Left colon (tissue), 2 donors: ENCODE results near the gene G3BP2. TPM values are rescaled to one million over a fixed set of nuclear protein-coding genes. Genes with fewer than 3 reads are reported as not detected.
A peak's percentile ranks its signal among the peaks of the same experiment; 100 is the strongest.
"Not testable (repeated sequence)": the region's sequence is repeated elsewhere in the genome, so short reads cannot be mapped to it uniquely, and the experiment has no call there.

Experiments used
- ATAC-seq: fragments of 200-7000 bp; cut with Tn5 transposase; one replicate; pipeline ENCODE4 v1.9.1; 2020; ENCODE audit warnings: mild to moderate bottlenecking, moderate library complexity
- DNase-seq, 2 donors: peaks; one replicate each; pipeline ENCODE4 v3.0.0-alpha.2; 2020
- intact Hi-C, 2 donors: fragments of 100-400 bp; cut with DNase I in 1 of 2; cut with micrococcal nuclease in 1 of 2; formaldehyde crosslinking; loops; one replicate each; pipeline versions ENCODE4 v1.11.2 to v1.14.0; 2022; cut with DNase I, micrococcal nuclease
- total RNA-seq, 2 donors: library from RNA; stranded (reverse); fragmentation: NEBNext Ultra II Directional; extraction: Animal tissue kit (Norgen Biotek cat#: 25700); gene quantifications; one replicate each; pipeline ENCODE4 v1.2.1, GENCODE V29; 2021
- donor health status: DM: no; HTN: no; CAD: no.
- donor health status: DM: yes; HTN: yes; CAD: no.

Gene G3BP2
- total RNA-seq, 2 donors from 2014 or later = 158 to 159 TPM

GRCh38 chr4:75687125-75687524, 13.9 kb upstream of the G3BP2 start:
- intact Hi-C loops, ATAC-seq, DNase-seq: not testable (repeated sequence)

- DNase-seq (no peak), ATAC-seq (no peak)
- intact Hi-C loops = no loop called here
Measured at GRCh38 chr4:75686346-75686745, 13.1 kb upstream of the G3BP2 start.

- no peak for DNase-seq
- intact Hi-C loops = no loop called here
- no peak for ATAC-seq
Measured at GRCh38 chr4:75685546-75686189, 12.5 kb upstream of the G3BP2 start.

GRCh38 chr4:75683482-75684155, 10.4 kb upstream of the G3BP2 start:
- DNase-seq (no peak), ATAC-seq (peak; percentile 79)
- intact Hi-C loops = no loop called here

- DNase-seq (no peak), ATAC-seq (no peak)
- intact Hi-C loops = loop anchor here in 1 of 2 donors (10.0 kb wide), 1 partner anchor 45 kb away; the partner anchor contains the start of gene USO1
Measured at GRCh38 chr4:75679876-75680575, 6.8 kb upstream of the G3BP2 start.

- no peak for ATAC-seq
- intact Hi-C loops = loop anchor here in 1 of 2 donors (10.0 kb wide), 1 partner anchor 46 kb away; the partner anchor contains the start of gene USO1
- no peak for DNase-seq
Measured at GRCh38 chr4:75678965-75679364, 5.8 kb upstream of the G3BP2 start.

- DNase-seq (no peak), ATAC-seq (no peak)
- intact Hi-C loops = loop anchor here in 1 of 2 donors (10.0 kb wide), 1 partner anchor 46 kb away; the partner anchor contains the start of gene USO1
Measured at GRCh38 chr4:75678473-75678872, 5.3 kb upstream of the G3BP2 start.

GRCh38 chr4:75675004-75675531, 1.9 kb upstream of the G3BP2 start:
- intact Hi-C loops = loop anchor here in 1 of 2 donors (10.0 kb wide), 1 partner anchor 50 kb away; the partner anchor contains the start of gene USO1
- no peak for DNase-seq

GRCh38 chr4:75673959-75674328, 733 bp upstream of the G3BP2 start:
- no peak for ATAC-seq
- no peak for DNase-seq
- intact Hi-C loops = loop anchor here in 1 of 2 donors (10.0 kb wide), 1 partner anchor 51 kb away; the partner anchor contains the start of gene USO1

More at GRCh38 chr4:75675004-75675531, 1.9 kb upstream of the G3BP2 start:
- peak; percentile 50 for ATAC-seq

GRCh38 chr4:75672461-75673026, 667 bp downstream of the G3BP2 start:
- peak; percentile 76 to 89 for DNase-seq
- intact Hi-C loops = loop anchor here in 1 of 2 donors (10.0 kb wide), 1 partner anchor 52 kb away; the partner anchor contains the start of gene USO1
- ATAC-seq = peak; percentile 42

- no peak for ATAC-seq
- intact Hi-C loops = loop anchor here in 1 of 2 donors (10.0 kb wide), 1 partner anchor 53 kb away; the partner anchor contains the start of gene USO1
- DNase-seq = no peak
Measured at GRCh38 chr4:75671802-75672421, 1.3 kb downstream of the G3BP2 start.

- no peak for DNase-seq
- intact Hi-C loops = no loop called here
- ATAC-seq = no peak
Measured at GRCh38 chr4:75668596-75668995, 4.6 kb downstream of the G3BP2 start.

GRCh38 chr4:75667636-75668035, 5.6 kb downstream of the G3BP2 start:
- intact Hi-C loops, DNase-seq, ATAC-seq: not testable (repeated sequence)

- intact Hi-C loops = no loop called here
- DNase-seq (no peak), ATAC-seq (no peak)
Measured at GRCh38 chr4:75666299-75666698, 6.9 kb downstream of the G3BP2 start.

- intact Hi-C loops = not testable (repeated sequence)
Measured at GRCh38 chr4:75664604-75665003, 8.6 kb downstream of the G3BP2 start.

GRCh38 chr4:75662626-75663025, 10.6 kb downstream of the G3BP2 start:
- ATAC-seq (no peak), DNase-seq (no peak)
- intact Hi-C loops = no loop called here

More at GRCh38 chr4:75664604-75665003, 8.6 kb downstream of the G3BP2 start:
- DNase-seq, ATAC-seq: not testable (repeated sequence)

- ATAC-seq (no peak), DNase-seq (no peak)
Measured at GRCh38 chr4:75660491-75660890, 12.7 kb downstream of the G3BP2 start.

GRCh38 chr4:75659512-75660031, 13.6 kb downstream of the G3BP2 start:
- DNase-seq (no peak), ATAC-seq (no peak)
- intact Hi-C loops = no loop called here

More at GRCh38 chr4:75660491-75660890, 12.7 kb downstream of the G3BP2 start:
- intact Hi-C loops = no loop called here
